Kidney epithelial cell (primary cell): Measurements from ENCODE around the gene NUP188. TPM values are rescaled to one million over a fixed set of nuclear protein-coding genes. Genes with fewer than 3 reads are reported as not detected.

ENCODE experiments used
- DNase-seq: peaks from one replicate; pipeline ENCODE4 v3.0.0-alpha.2; 2010; ENCODE audit warnings: low read depth
- H3K27me3 ChIP-seq: 2 replicates; pipeline ENCODE4 v1.6.0; 2011; ENCODE audit warnings: low read length; ENCODE audit not compliant: control insufficient read depth, insufficient read depth
- H3K36me3 ChIP-seq: 2 replicates; pipeline ENCODE4 v1.5.1; 2011; ENCODE audit warnings: low read length; ENCODE audit not compliant: control insufficient read depth, insufficient read depth
- H3K4me3 ChIP-seq: 2 replicates; pipeline ENCODE4 v1.5.1; 2011; ENCODE audit warnings: low read depth, mild to moderate bottlenecking, control low read depth, low read length
- total RNA-seq: library from RNA; depleted of rRNA; stranded (reverse); fragments of >200 nt; gene quantifications from 2 replicates; pipeline ENCODE4 v1.2.3, GENCODE V29; 2015
- TF ChIP-seq, protein P1 (sequence below): IDR thresholded peaks from 2 replicates; pipeline ENCODE4 v1.5.1; 2011; ENCODE audit warnings: mild to moderate bottlenecking, moderate library complexity, low read length, control low read depth, inconsistent platforms; ENCODE audit not compliant: insufficient read depth, poor library complexity, severe bottlenecking

NUP188 gene
- total RNA-seq, 1 donor from 2014 or later, result 35.5 TPM

- TF ChIP-seq, protein P1, sequence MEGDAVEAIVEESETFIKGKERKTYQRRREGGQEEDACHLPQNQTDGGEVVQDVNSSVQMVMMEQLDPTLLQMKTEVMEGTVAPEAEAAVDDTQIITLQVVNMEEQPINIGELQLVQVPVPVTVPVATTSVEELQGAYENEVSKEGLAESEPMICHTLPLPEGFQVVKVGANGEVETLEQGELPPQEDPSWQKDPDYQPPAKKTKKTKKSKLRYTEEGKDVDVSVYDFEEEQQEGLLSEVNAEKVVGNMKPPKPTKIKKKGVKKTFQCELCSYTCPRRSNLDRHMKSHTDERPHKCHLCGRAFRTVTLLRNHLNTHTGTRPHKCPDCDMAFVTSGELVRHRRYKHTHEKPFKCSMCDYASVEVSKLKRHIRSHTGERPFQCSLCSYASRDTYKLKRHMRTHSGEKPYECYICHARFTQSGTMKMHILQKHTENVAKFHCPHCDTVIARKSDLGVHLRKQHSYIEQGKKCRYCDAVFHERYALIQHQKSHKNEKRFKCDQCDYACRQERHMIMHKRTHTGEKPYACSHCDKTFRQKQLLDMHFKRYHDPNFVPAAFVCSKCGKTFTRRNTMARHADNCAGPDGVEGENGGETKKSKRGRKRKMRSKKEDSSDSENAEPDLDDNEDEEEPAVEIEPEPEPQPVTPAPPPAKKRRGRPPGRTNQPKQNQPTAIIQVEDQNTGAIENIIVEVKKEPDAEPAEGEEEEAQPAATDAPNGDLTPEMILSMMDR, result no peak
- no peak overlapping the region for H3K4me3 ChIP-seq
- DNase-seq, result no peak
- H3K27me3 ChIP-seq, result no peaks in the 10 kb centered on the region
- H3K36me3 ChIP-seq, result peaks cover 3% of the 10 kb centered on the region
Measured at GRCh38 chr9:128905964-128906363, 41.5 kb upstream of the NUP188 start.

DNA sequence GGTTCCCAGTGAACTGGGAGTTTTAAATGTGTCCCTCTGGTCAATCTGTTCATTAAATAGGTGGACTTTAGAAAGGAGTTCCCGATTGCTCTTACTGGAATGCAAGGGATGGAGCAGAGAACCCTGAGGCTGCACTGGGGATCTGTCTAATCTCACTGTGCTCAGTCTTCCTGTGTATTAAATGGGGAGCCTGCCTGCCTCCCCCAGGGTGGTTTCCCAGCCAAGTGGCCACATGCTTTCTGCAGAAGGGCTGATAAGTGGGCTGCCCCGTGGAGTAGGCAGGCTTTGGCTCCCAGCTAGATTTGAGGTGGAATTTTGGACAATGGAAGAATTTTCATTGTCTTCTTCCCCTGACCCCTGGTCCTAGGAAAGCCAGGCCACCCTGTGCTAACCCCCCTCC, 40.8 kb upstream of the NUP188 start:
- TF ChIP-seq, protein P1, result no peak
- Histone ChIP-seq H3K36me3 (peaks cover 3% of the 10 kb centered on the region), H3K27me3 (no peaks in the 10 kb centered on the region), H3K4me3 (no peak overlapping the region)
- no peak for DNase-seq

GRCh38 chr9:128908372-128908771, 39.1 kb upstream of the NUP188 start:
- no peaks in the 10 kb centered on the region for H3K27me3 ChIP-seq
- DNase-seq, result no peak
- peaks cover 3% of the 10 kb centered on the region for H3K36me3 ChIP-seq
- TF ChIP-seq, protein P1, result no peak
- H3K4me3 ChIP-seq, result no peak overlapping the region

GRCh38 chr9:128909859-128910258, 37.6 kb upstream of the NUP188 start:
- Histone ChIP-seq H3K4me3 (no peak overlapping the region), H3K36me3 (peaks cover 4% of the 10 kb centered on the region), H3K27me3 (no peaks in the 10 kb centered on the region)
- no peak for DNase-seq
- TF ChIP-seq, protein P1, result no peak

DNA sequence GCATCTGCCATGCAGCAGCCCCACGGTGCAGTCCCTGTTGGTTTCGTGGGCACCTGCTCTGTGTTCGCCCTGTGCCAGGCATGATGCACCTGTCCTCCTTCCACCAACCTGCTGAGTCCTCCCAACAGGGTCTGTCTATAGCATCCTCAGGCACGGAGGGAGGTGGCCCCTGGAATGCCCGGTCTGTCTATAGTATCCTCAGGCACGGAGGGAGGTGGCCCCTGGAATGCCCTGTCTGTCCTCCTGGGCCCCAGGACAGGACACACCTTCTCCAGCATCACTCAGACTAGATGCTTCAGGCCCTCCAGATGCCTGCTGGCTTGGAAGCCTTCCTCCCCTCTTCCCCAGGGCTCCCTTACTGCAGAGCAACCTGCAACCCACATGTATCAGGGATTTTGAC, 36.6 kb upstream of the NUP188 start:
- Histone ChIP-seq H3K4me3 (no peak overlapping the region), H3K27me3 (no peaks in the 10 kb centered on the region), H3K36me3 (peaks cover 4% of the 10 kb centered on the region)
- DNase-seq, result no peak
- TF ChIP-seq, protein P1, result no peak

- no peak overlapping the region for H3K4me3 ChIP-seq
- peaks cover 4% of the 10 kb centered on the region for H3K36me3 ChIP-seq
- TF ChIP-seq, protein P1, result no peak
- H3K27me3 ChIP-seq, result no peaks in the 10 kb centered on the region
- DNase-seq, result peak; percentile 58
Measured at GRCh38 chr9:128911529-128912035, 35.9 kb upstream of the NUP188 start.
